CD14-positive monocyte (primary cell): ENCODE measurements around the gene PRR27. TPM values are rescaled to one million over a fixed set of nuclear protein-coding genes. Genes with fewer than 3 reads are reported as not detected.

Experiments used
- DNase-seq, 3 donors: peaks; one replicate each; pipeline ENCODE4 v3.0.0-alpha.2; 2011 to 2022
- H2AFZ ChIP-seq: 2 replicates; pipeline ENCODE4 v1.6.0; 2012; ENCODE audit warnings: mild to moderate bottlenecking, low read depth, low read length, inconsistent platforms; ENCODE audit not compliant: insufficient read depth, poor library complexity, severe bottlenecking
- H3K27ac ChIP-seq, 2 donors: 1 replicate in 1 of 2; 2 replicates in 1 of 2; pipeline ENCODE4 v1.5.1; 2012 to 2013; ENCODE audit warnings: low read length in 2 of 2, control low read depth in 1 of 2, inconsistent platforms in 1 of 2, low read depth in 1 of 2, mild to moderate bottlenecking in 1 of 2
- H3K27me3 ChIP-seq, 2 donors: one replicate each; pipeline versions ENCODE4 v1.6.0 to v1.6.1; 2011 to 2013; ENCODE audit warnings: low read length in 2 of 2; ENCODE audit not compliant: control insufficient read depth in 2 of 2, insufficient read depth in 2 of 2
- H3K36me3 ChIP-seq, 2 donors: replicated peaks in 1 of 2; 1 replicate in 1 of 2; 2 replicates in 1 of 2; pipeline versions ENCODE4 v1.5.1 to v1.6.1; 2012 to 2013; ENCODE audit warnings: low read length in 2 of 2, control low read depth in 1 of 2, inconsistent platforms in 1 of 2, mild to moderate bottlenecking in 1 of 2; ENCODE audit not compliant: insufficient read depth in 2 of 2, control insufficient read depth in 1 of 2
- H3K4me1 ChIP-seq, 2 donors: 1 replicate in 1 of 2; 2 replicates in 1 of 2; pipeline versions ENCODE4 v1.5.1 to v1.6.1; 2012 to 2013; ENCODE audit warnings: low read length in 2 of 2, control low read depth in 1 of 2, inconsistent platforms in 1 of 2, mild to moderate bottlenecking in 1 of 2, moderate library complexity in 1 of 2; ENCODE audit not compliant: insufficient read depth in 2 of 2, control insufficient read depth in 1 of 2
- H3K4me2 ChIP-seq: replicated peaks from 2 replicates; pipeline ENCODE3; 2012; ENCODE audit warnings: low read length, moderate library complexity, mild to moderate bottlenecking; ENCODE audit not compliant: poor library complexity, severe bottlenecking; ENCODE audit errors: extremely low read depth
- H3K4me3 ChIP-seq, 3 experiments: fragments of 200-600 bp in 1 of 3; sonication (generic) in 1 of 3; replicated peaks in 1 of 3; 1 replicate in 2 of 3; 2 replicates in 1 of 3; pipeline ENCODE4 v1.5.1; 2011 to 2013; ENCODE audit warnings: low read length in 3 of 3, mild to moderate bottlenecking in 3 of 3, control low read depth in 2 of 3, low read depth in 2 of 3, inconsistent platforms in 1 of 3, moderate library complexity in 1 of 3
- H3K79me2 ChIP-seq: 2 replicates; pipeline ENCODE4 v1.6.0; 2012; ENCODE audit warnings: mild to moderate bottlenecking, control low read depth, inconsistent platforms, low read length, moderate library complexity; ENCODE audit not compliant: insufficient read depth
- H3K9ac ChIP-seq: 2 replicates; pipeline ENCODE4 v1.6.0; 2017; ENCODE audit warnings: low read length, mild to moderate bottlenecking; ENCODE audit not compliant: insufficient read depth, poor library complexity, severe bottlenecking
- H3K9me3 ChIP-seq, 2 donors: replicated peaks in 1 of 2; 1 replicate in 1 of 2; 2 replicates in 1 of 2; pipeline versions ENCODE4 v1.5.1 to v1.6.1; 2012 to 2013; ENCODE audit warnings: low read length in 2 of 2, control low read depth in 1 of 2; ENCODE audit not compliant: control insufficient read depth in 1 of 2, insufficient read depth in 1 of 2
- H4K20me1 ChIP-seq: 2 replicates; pipeline ENCODE4 v1.6.0; 2012; ENCODE audit warnings: mild to moderate bottlenecking, low read length, control low read depth, moderate library complexity; ENCODE audit not compliant: insufficient read depth
- H3K27ac Mint-ChIP-seq, 7 donors: one replicate each; pipeline ENCODE4 v1.8.0; 2020; ENCODE audit warnings: mild to moderate bottlenecking in 7 of 7, mixed read lengths in 7 of 7, moderate library complexity in 6 of 7, inconsistent platforms in 2 of 7
- H3K27me3 Mint-ChIP-seq, 3 donors: one replicate each; pipeline ENCODE4 v1.8.0; 2021 to 2022; ENCODE audit warnings: low read depth in 3 of 3, mild to moderate bottlenecking in 3 of 3, mixed read lengths in 3 of 3, moderate library complexity in 3 of 3, inconsistent platforms in 1 of 3
- H3K36me3 Mint-ChIP-seq, 2 donors: one replicate each; pipeline ENCODE4 v1.8.0; 2020; ENCODE audit warnings: mixed read lengths in 2 of 2, inconsistent platforms in 1 of 2, mild to moderate bottlenecking in 1 of 2
- H3K4me1 Mint-ChIP-seq: one replicate; pipeline ENCODE4 v1.8.0; 2020; ENCODE audit warnings: mild to moderate bottlenecking, mixed read lengths
- H3K4me3 Mint-ChIP-seq, 2 donors: one replicate each; pipeline ENCODE4 v1.8.0; 2020; ENCODE audit warnings: mild to moderate bottlenecking in 2 of 2, mixed read lengths in 2 of 2, moderate library complexity in 1 of 2
- H3K9me3 Mint-ChIP-seq, 7 donors: one replicate each; pipeline ENCODE4 v1.8.0; 2020 to 2022; ENCODE audit warnings: mixed read lengths in 7 of 7, mild to moderate bottlenecking in 6 of 7, moderate library complexity in 6 of 7, inconsistent platforms in 2 of 7
- CTCF ChIP-seq: fragments of 200-600 bp; IDR thresholded peaks from one replicate; pipeline ENCODE4 v1.8.0; 2022; ENCODE audit warnings: antibody characterized with exemption, mild to moderate bottlenecking
- WGBS: methylation state at CpG from one replicate; pipeline ENCODE4 v1.1.5; 2013; ENCODE audit warnings: missing lambda C conversion rate; ENCODE audit not compliant: insufficient coverage; 5-methylcytosine and 5-hydroxymethylcytosine counted together
- intact Hi-C, 2 donors: fragments of 100-400 bp; cut with micrococcal nuclease; formaldehyde crosslinking; loops; one replicate each; pipeline versions ENCODE4 v1.15.0 to v1.15.1; 2023
- polyA plus RNA-seq, 3 donors: library from polyadenylated mRNA; depleted of rRNA in 1 of 3; unstranded in 2 of 3; stranded (reverse) in 1 of 3; fragments of 300-500 nt in 2 of 3; fragments of >200 nt in 1 of 3; fragmentation: Illumina TruSeq in 2 of 3; gene quantifications; 1 replicate in 2 of 3; 2 replicates in 1 of 3; pipeline ENCODE4 v1.2.3, GENCODE V29; 2012 to 2021

The PRR27 gene
- polyA plus RNA-seq, 3 donors, result not detected

- no peaks in the 10 kb centered on the region for H3K36me3 Mint-ChIP-seq
- Histone ChIP-seq H3K4me2 (no peak overlapping the region), H3K9ac (no peak overlapping the region), H3K36me3 (no peaks in the 10 kb centered on the region), H3K27me3 (no peaks in the 10 kb centered on the region), H4K20me1 (no peaks in the 10 kb centered on the region), H3K9me3 (peaks cover 0 to 4% of the 10 kb centered on the region in 2 donors), H3K4me3 (no peak overlapping the region), H3K79me2 (no peaks in the 10 kb centered on the region), H3K4me1 (no peaks in the 10 kb centered on the region), H3K27ac (no peak overlapping the region), H2AFZ (no peak overlapping the region)
- H3K27me3 Mint-ChIP-seq, result peaks cover 0 to 1% (median 0%) of the 10 kb centered on the region in 3 donors
- no peaks in the 10 kb centered on the region for H3K4me1 Mint-ChIP-seq
- H3K27ac Mint-ChIP-seq, result no peak overlapping the region
- peaks cover 0 to 4% (median 0%) of the 10 kb centered on the region in 7 donors for H3K9me3 Mint-ChIP-seq
- DNase-seq, result no peak
- intact Hi-C loops, result no loop called here
- H3K4me3 Mint-ChIP-seq, result no peak overlapping the region
- 87% methylated on average over 1 of the region's 1 CpG for WGBS
- no peak for TF ChIP-seq CTCF
These were observed 33.7 kb upstream of the PRR27 start for GRCh38 chr4:70120323-70120722.

GRCh38 chr4:70133473-70133872, 20.6 kb upstream of the PRR27 start:
- Mint-ChIP-seq H3K27me3 (no peaks in the 10 kb centered on the region), H3K4me1 (no peaks in the 10 kb centered on the region), H3K36me3 (no peaks in the 10 kb centered on the region), H3K4me3 (no peak overlapping the region), H3K27ac (no peak overlapping the region), H3K9me3 (peaks cover 0 to 2% (median 0%) of the 10 kb centered on the region in 7 donors)
- H3K4me3 ChIP-seq, result no peak overlapping the region
- H3K27ac ChIP-seq, result no peak overlapping the region
- H3K9me3 ChIP-seq, result no peaks in the 10 kb centered on the region
- WGBS, result 75% methylated on average over 12 of the region's 15 CpGs
- no peaks in the 10 kb centered on the region for H4K20me1 ChIP-seq
- no peaks in the 10 kb centered on the region for H3K27me3 ChIP-seq
- intact Hi-C loops, result no loop called here
- no peak overlapping the region for H3K9ac ChIP-seq
- H3K79me2 ChIP-seq, result no peaks in the 10 kb centered on the region
- DNase-seq, result no peak
- no peaks in the 10 kb centered on the region for H3K4me1 ChIP-seq
- TF ChIP-seq CTCF, result no peak
- no peak overlapping the region for H2AFZ ChIP-seq
- no peak overlapping the region for H3K4me2 ChIP-seq
- H3K36me3 ChIP-seq, result no peaks in the 10 kb centered on the region
